ENCODE measurements around the gene TCHP.

DNA sequence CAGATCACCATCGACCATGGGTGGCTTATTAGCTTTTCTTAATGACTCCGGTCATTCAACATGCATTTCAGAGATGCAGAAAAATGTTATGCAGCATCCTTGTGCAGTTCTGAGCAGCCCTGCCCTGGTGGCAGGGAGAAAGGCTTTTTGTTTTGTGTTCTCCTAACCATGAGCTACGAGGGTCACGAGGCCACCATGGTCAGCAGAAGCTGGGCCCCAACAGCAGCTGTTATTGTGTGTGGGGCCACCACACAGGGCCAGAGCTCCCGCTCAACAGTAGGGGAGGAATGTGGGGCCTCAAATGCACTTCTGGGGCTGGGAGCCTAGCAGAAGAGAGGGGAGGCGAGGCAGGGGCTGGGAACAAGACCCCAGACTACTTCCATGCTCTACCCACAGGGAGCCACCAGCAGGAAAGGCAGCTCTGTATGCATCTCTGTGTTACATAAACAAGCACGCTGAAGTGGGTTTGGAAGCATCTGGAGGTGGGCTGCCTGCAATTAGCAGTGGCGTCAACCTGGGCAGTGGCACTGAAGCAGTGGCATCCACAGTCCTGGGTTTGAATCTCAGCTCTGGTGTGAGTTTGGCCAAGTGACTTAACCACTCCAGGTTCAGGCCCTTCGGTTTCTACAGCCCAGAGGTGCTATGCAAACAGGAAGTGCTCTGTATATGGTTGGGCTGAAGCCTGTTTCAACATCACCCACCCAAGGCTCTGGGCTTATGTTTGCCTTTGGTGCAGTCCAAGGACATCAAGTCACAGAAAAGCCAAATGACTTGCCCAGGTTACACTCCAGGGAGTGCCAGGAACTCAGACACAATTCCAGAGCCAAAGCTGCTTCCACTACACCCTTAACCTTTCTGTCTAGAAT, 36.0 kb upstream of the TCHP start:
- TF ChIP-seq CTCF (IDR thresholded peaks at IDR 0.05; ENCODE audit: insufficient read depth, low read depth, low read length) (no peak), EZH2 (IDR thresholded peaks at IDR 0.05; ENCODE audit: insufficient read depth, low read length) (no peak)

Data from astrocyte (in vitro differentiated cells and primary cell).